Stimulated activated CD8-positive, alpha-beta memory T cell treated with anti-CD3 and anti-CD28 coated beads, Interleukin-12 subunit alpha, Interleukin-12 subunit beta, amount 100 ng/mL, for 24 hours (primary cell): ENCODE results near the gene MUC5B.
"Not testable (repeated sequence)": the region's sequence is repeated elsewhere in the genome, so short reads cannot be mapped to it uniquely, and the experiment has no call there.

Experiments used
- DNase-seq: peaks from one replicate; pipeline ENCODE4 v3.0.0-alpha.2; 2020; ENCODE audit errors: extremely low read depth

Gene MUC5B

GRCh38 chr11:1222491-1223345 is at the start of gene MUC5B:
Gene MUC5B (plus strand): TSS chr11:1223066. CDS start chr11:1223124, 58 bp downstream.
- no peak for DNase-seq

GRCh38 chr11:1173396-1173795 is 49.5 kb upstream of the MUC5B start:
- not testable (repeated sequence) for DNase-seq

- DNase-seq = no peak
These were observed 48.2 kb upstream of the MUC5B start for GRCh38 chr11:1174441-1175370.

GRCh38 chr11:1175461-1176223 is 47.2 kb upstream of the MUC5B start:
- no peak for DNase-seq

- DNase-seq = no peak
These were observed 46.4 kb upstream of the MUC5B start for GRCh38 chr11:1176224-1177019.

- DNase-seq = no peak
These were observed 45.7 kb upstream of the MUC5B start for GRCh38 chr11:1177020-1177770.

GRCh38 chr11:1177771-1178090 is 45.1 kb upstream of the MUC5B start:
- DNase-seq = no peak

- DNase-seq = no peak
These were observed 44.5 kb upstream of the MUC5B start for GRCh38 chr11:1178201-1178885.

GRCh38 chr11:1178906-1179305 is 44.0 kb upstream of the MUC5B start:
- DNase-seq = no peak

- no peak for DNase-seq
These were observed 43.2 kb upstream of the MUC5B start for GRCh38 chr11:1179641-1180040.

- no peak for DNase-seq
These were observed 42.7 kb upstream of the MUC5B start for GRCh38 chr11:1180171-1180570.

- DNase-seq = no peak
These were observed 41.9 kb upstream of the MUC5B start for GRCh38 chr11:1180947-1181391.

- DNase-seq = no peak
These were observed 41.4 kb upstream of the MUC5B start for GRCh38 chr11:1181420-1181819.

- no peak for DNase-seq
These were observed 40.9 kb upstream of the MUC5B start for GRCh38 chr11:1181853-1182535.

GRCh38 chr11:1184139-1184538 is 38.7 kb upstream of the MUC5B start:
- DNase-seq = not testable (repeated sequence)

GRCh38 chr11:1188451-1189130 is 34.3 kb upstream of the MUC5B start:
- DNase-seq = not testable (repeated sequence)

GRCh38 chr11:1189816-1190215 is 33.0 kb upstream of the MUC5B start:
- not testable (repeated sequence) for DNase-seq

- not testable (repeated sequence) for DNase-seq
These were observed 30.9 kb upstream of the MUC5B start for GRCh38 chr11:1191786-1192470.
